Astrocyte (in vitro differentiated cells and primary cell): Measurements from ENCODE around the gene IDE. TPM values are rescaled to one million over a fixed set of nuclear protein-coding genes. Genes with fewer than 3 reads are reported as not detected.
"Not testable (repeated sequence)": the region's sequence is repeated elsewhere in the genome, so short reads cannot be mapped to it uniquely, and the experiment has no call there.

Source experiments
- DNase-seq: peaks from one replicate; pipeline ENCODE4 v3.0.0-alpha.2; 2010; ENCODE audit warnings: low read depth
- FAIRE-seq: peaks from 2 replicates; lab custom pipeline; 2011; peaks lifted over from hg19 to GRCh38; lab: Jason Lieb, UNC
- H2AFZ ChIP-seq: 2 replicates; pipeline ENCODE4 v1.6.0; 2012; ENCODE audit warnings: low read depth, low read length, inconsistent platforms
- H3K27ac ChIP-seq: 2 replicates; pipeline ENCODE4 v1.5.1; 2011; ENCODE audit warnings: low read depth, low read length, inconsistent platforms
- H3K27me3 ChIP-seq: 2 replicates; pipeline ENCODE4 v1.6.0; 2011; ENCODE audit warnings: low read length, inconsistent platforms; ENCODE audit not compliant: insufficient read depth
- H3K36me3 ChIP-seq: 2 replicates; pipeline ENCODE4 v1.5.1; 2011; ENCODE audit warnings: low read length, inconsistent platforms; ENCODE audit not compliant: insufficient read depth
- H3K4me1 ChIP-seq: 2 replicates; pipeline ENCODE4 v1.5.1; 2011; ENCODE audit warnings: low read length, inconsistent platforms; ENCODE audit not compliant: insufficient read depth
- H3K4me2 ChIP-seq: 2 replicates; pipeline ENCODE4 v1.6.0; 2012; ENCODE audit warnings: low read length, inconsistent platforms
- H3K4me3 ChIP-seq: 2 replicates; pipeline ENCODE4 v1.5.1; 2011; ENCODE audit warnings: low read depth, mild to moderate bottlenecking, low read length, inconsistent platforms; ENCODE audit not compliant: insufficient read depth
- H3K79me2 ChIP-seq: 2 replicates; pipeline ENCODE4 v1.6.0; 2012; ENCODE audit warnings: mild to moderate bottlenecking, low read length, inconsistent platforms; ENCODE audit not compliant: insufficient read depth
- H3K9ac ChIP-seq: 2 replicates; pipeline ENCODE4 v1.6.0; 2012; ENCODE audit warnings: mild to moderate bottlenecking, low read length, inconsistent platforms
- H3K9me3 ChIP-seq: 2 replicates; pipeline ENCODE4 v1.5.1; 2012; ENCODE audit warnings: low read depth, mild to moderate bottlenecking, low read length, inconsistent platforms; ENCODE audit not compliant: insufficient read depth
- H4K20me1 ChIP-seq: 2 replicates; pipeline ENCODE4 v1.6.0; 2012; ENCODE audit warnings: low read length, inconsistent platforms; ENCODE audit not compliant: insufficient read depth
- H3K27ac Mint-ChIP-seq: one replicate; pipeline ENCODE4 v1.8.0; 2021; ENCODE audit warnings: mild to moderate bottlenecking, mixed read lengths; ENCODE audit not compliant: unreplicated experiment
- H3K27me3 Mint-ChIP-seq: one replicate; pipeline ENCODE4 v1.8.0; 2021; ENCODE audit warnings: low read depth, mixed read lengths; ENCODE audit not compliant: unreplicated experiment
- H3K36me3 Mint-ChIP-seq: one replicate; pipeline ENCODE4 v1.8.0; 2021; ENCODE audit warnings: low read depth, mixed read lengths; ENCODE audit not compliant: unreplicated experiment
- H3K4me1 Mint-ChIP-seq: one replicate; pipeline ENCODE4 v1.8.0; 2021; ENCODE audit warnings: low read depth, mixed read lengths; ENCODE audit not compliant: unreplicated experiment
- H3K4me3 Mint-ChIP-seq: one replicate; pipeline ENCODE4 v1.8.0; 2021; ENCODE audit warnings: mild to moderate bottlenecking, moderate library complexity, mixed read lengths; ENCODE audit not compliant: unreplicated experiment
- H3K9me3 Mint-ChIP-seq: one replicate; pipeline ENCODE4 v1.8.0; 2021; ENCODE audit warnings: mild to moderate bottlenecking, mixed read lengths; ENCODE audit not compliant: unreplicated experiment
- EZH2 ChIP-seq: IDR thresholded peaks from 2 replicates; pipeline ENCODE4 v1.6.1; 2012; ENCODE audit warnings: mild to moderate bottlenecking, low read length, inconsistent platforms; ENCODE audit not compliant: insufficient read depth
- total RNA-seq: library from RNA; stranded (reverse); gene quantifications from 2 replicates; pipeline ENCODE4 v1.2.1, GENCODE V29; 2021
- TF ChIP-seq, protein P1 (sequence below): IDR thresholded peaks from 2 replicates; pipeline ENCODE4 v1.5.1; 2011; ENCODE audit warnings: low read depth, mild to moderate bottlenecking, inconsistent platforms, low read length, moderate library complexity; ENCODE audit not compliant: insufficient read depth

Gene IDE
- total RNA-seq, 1 donor from 2014 or later, result 35.9 TPM

GRCh38 chr10:92436611-92437010 lies 137.3 kb downstream of the IDE start:
- H3K27ac ChIP-seq, result no peak overlapping the region
- no peaks in the 10 kb centered on the region for H3K4me1 ChIP-seq
- no peaks in the 10 kb centered on the region for H3K79me2 ChIP-seq
- no peaks in the 10 kb centered on the region for H3K9me3 ChIP-seq
- no peaks in the 10 kb centered on the region for H3K36me3 ChIP-seq
- DNase-seq, result no peak
- H3K27me3 ChIP-seq, result no peaks in the 10 kb centered on the region
- H2AFZ ChIP-seq, result no peak overlapping the region
- no peaks in the 10 kb centered on the region for H3K4me1 Mint-ChIP-seq
- H3K27ac Mint-ChIP-seq, result no peak overlapping the region
- no peak overlapping the region for H3K4me3 Mint-ChIP-seq
- H3K9ac ChIP-seq, result no peak overlapping the region
- H3K9me3 Mint-ChIP-seq, result no peaks in the 10 kb centered on the region
- FAIRE-seq, result no peak
- no peak overlapping the region for H3K4me3 ChIP-seq
- no peaks in the 10 kb centered on the region for H3K36me3 Mint-ChIP-seq
- H3K4me2 ChIP-seq, result no peak overlapping the region
- no peak for TF ChIP-seq EZH2
- TF ChIP-seq, protein P1, sequence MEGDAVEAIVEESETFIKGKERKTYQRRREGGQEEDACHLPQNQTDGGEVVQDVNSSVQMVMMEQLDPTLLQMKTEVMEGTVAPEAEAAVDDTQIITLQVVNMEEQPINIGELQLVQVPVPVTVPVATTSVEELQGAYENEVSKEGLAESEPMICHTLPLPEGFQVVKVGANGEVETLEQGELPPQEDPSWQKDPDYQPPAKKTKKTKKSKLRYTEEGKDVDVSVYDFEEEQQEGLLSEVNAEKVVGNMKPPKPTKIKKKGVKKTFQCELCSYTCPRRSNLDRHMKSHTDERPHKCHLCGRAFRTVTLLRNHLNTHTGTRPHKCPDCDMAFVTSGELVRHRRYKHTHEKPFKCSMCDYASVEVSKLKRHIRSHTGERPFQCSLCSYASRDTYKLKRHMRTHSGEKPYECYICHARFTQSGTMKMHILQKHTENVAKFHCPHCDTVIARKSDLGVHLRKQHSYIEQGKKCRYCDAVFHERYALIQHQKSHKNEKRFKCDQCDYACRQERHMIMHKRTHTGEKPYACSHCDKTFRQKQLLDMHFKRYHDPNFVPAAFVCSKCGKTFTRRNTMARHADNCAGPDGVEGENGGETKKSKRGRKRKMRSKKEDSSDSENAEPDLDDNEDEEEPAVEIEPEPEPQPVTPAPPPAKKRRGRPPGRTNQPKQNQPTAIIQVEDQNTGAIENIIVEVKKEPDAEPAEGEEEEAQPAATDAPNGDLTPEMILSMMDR, result no peak
- no peaks in the 10 kb centered on the region for H3K27me3 Mint-ChIP-seq
- H4K20me1 ChIP-seq, result no peaks in the 10 kb centered on the region

GRCh38 chr10:92436065-92436464 lies 137.8 kb downstream of the IDE start:
- not testable (repeated sequence) for H2AFZ ChIP-seq, H3K27me3 ChIP-seq, H3K27me3 Mint-ChIP-seq, H3K79me2 ChIP-seq, FAIRE-seq, H3K27ac ChIP-seq, H4K20me1 ChIP-seq, H3K9ac ChIP-seq, H3K4me3 ChIP-seq, H3K4me2 ChIP-seq, H3K27ac Mint-ChIP-seq, H3K36me3 ChIP-seq, H3K4me3 Mint-ChIP-seq, DNase-seq, H3K9me3 ChIP-seq, H3K36me3 Mint-ChIP-seq, H3K4me1 ChIP-seq, H3K4me1 Mint-ChIP-seq, H3K9me3 Mint-ChIP-seq

DNA sequence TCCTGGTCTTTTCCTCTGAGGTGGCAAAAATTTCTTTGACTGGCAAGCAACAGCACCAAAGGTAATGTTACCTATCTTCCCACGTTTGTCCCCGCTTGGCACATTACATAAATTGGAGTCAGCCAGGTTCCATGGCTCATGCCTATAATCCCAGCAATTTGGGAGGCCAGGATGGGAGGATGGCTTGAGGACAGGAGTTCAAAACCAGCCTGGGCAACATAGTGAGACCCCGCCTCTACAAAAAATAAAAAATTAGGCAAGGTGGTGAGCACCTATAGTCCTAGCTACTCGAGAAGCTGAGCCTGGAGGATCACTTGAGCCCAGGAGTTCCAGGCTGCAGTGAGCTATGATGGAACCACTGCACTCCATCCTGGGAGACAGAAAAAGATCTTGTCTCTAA lies 139.5 kb downstream of the IDE start:
- DNase-seq, result no peak
- Histone ChIP-seq H3K4me1 (no peaks in the 10 kb centered on the region), H3K4me2 (no peak overlapping the region), H3K9me3 (no peaks in the 10 kb centered on the region), H3K27ac (no peak overlapping the region), H4K20me1 (no peaks in the 10 kb centered on the region), H3K79me2 (no peaks in the 10 kb centered on the region), H2AFZ (no peak overlapping the region), H3K9ac (no peak overlapping the region), H3K4me3 (no peak overlapping the region), H3K27me3 (no peaks in the 10 kb centered on the region), H3K36me3 (no peaks in the 10 kb centered on the region)
- Mint-ChIP-seq H3K4me1 (no peaks in the 10 kb centered on the region), H3K4me3 (no peak overlapping the region), H3K27ac (no peak overlapping the region), H3K9me3 (no peaks in the 10 kb centered on the region), H3K27me3 (no peaks in the 10 kb centered on the region), H3K36me3 (no peaks in the 10 kb centered on the region)
- TF ChIP-seq EZH2, result no peak
- TF ChIP-seq, protein P1, result no peak
- FAIRE-seq, result no peak
